Dendritic cell treated with granulocyte-macrophage colony-stimulating factor and Interleukin-4, amounts not matched to agents 40 ng/mL and 50 ng/mL, for 4 days (primary cell): ENCODE results near the gene ZNF14.
"Not testable (repeated sequence)": the region's sequence is repeated elsewhere in the genome, so short reads cannot be mapped to it uniquely, and the experiment has no call there.

Experiments used
- H3K27ac Mint-ChIP-seq: one replicate; pipeline ENCODE4 v1.8.0; 2022; ENCODE audit warnings: mild to moderate bottlenecking, mixed read lengths
- H3K27me3 Mint-ChIP-seq: one replicate; pipeline ENCODE4 v1.8.0; 2022; ENCODE audit warnings: mild to moderate bottlenecking, mixed read lengths
- H3K36me3 Mint-ChIP-seq: one replicate; pipeline ENCODE4 v1.8.0; 2022; ENCODE audit warnings: low read depth, mixed read lengths
- H3K4me1 Mint-ChIP-seq: one replicate; pipeline ENCODE4 v1.8.0; 2022; ENCODE audit warnings: low read depth, mixed read lengths
- H3K4me3 Mint-ChIP-seq: one replicate; pipeline ENCODE4 v1.8.0; 2022; ENCODE audit warnings: mild to moderate bottlenecking, moderate library complexity, mixed read lengths
- H3K9me3 Mint-ChIP-seq: one replicate; pipeline ENCODE4 v1.8.0; 2022; ENCODE audit warnings: mixed read lengths
- intact Hi-C: fragments of 100-400 bp; cut with micrococcal nuclease; formaldehyde crosslinking; loops from one replicate; pipeline ENCODE4 v1.15.0; 2022

ZNF14 gene

GRCh38 chr19:19689023-19689422 is 43.9 kb downstream of the ZNF14 start:
- H3K9me3 Mint-ChIP-seq, result peaks cover 64% of the 10 kb centered on the region
- H3K4me1 Mint-ChIP-seq, intact Hi-C loops, H3K27me3 Mint-ChIP-seq, H3K4me3 Mint-ChIP-seq, H3K27ac Mint-ChIP-seq: not testable (repeated sequence)
- H3K36me3 Mint-ChIP-seq, result peaks cover 16% of the 10 kb centered on the region

GRCh38 chr19:19687090-19687489 is 45.8 kb downstream of the ZNF14 start:
- Mint-ChIP-seq H3K4me3 (no peak overlapping the region), H3K27ac (no peak overlapping the region), H3K36me3 (peaks cover 31% of the 10 kb centered on the region), H3K27me3 (no peaks in the 10 kb centered on the region), H3K9me3 (peaks cover 69% of the 10 kb centered on the region), H3K4me1 (no peaks in the 10 kb centered on the region)
- intact Hi-C loops, result no loop called here

- intact Hi-C loops, result no loop called here
- Mint-ChIP-seq H3K36me3 (peaks cover 36% of the 10 kb centered on the region), H3K27ac (no peak overlapping the region), H3K4me3 (no peak overlapping the region), H3K9me3 (peaks cover 67% of the 10 kb centered on the region), H3K27me3 (no peaks in the 10 kb centered on the region), H3K4me1 (no peaks in the 10 kb centered on the region)
These were observed 46.3 kb downstream of the ZNF14 start for GRCh38 chr19:19686580-19686979.

GRCh38 chr19:19686119-19686518 is 46.8 kb downstream of the ZNF14 start:
- H3K36me3 Mint-ChIP-seq, result peaks cover 41% of the 10 kb centered on the region
- H3K4me1 Mint-ChIP-seq, H3K27me3 Mint-ChIP-seq, H3K4me3 Mint-ChIP-seq, H3K27ac Mint-ChIP-seq, intact Hi-C loops: not testable (repeated sequence)
- peaks cover 67% of the 10 kb centered on the region for H3K9me3 Mint-ChIP-seq

GRCh38 chr19:19679176-19680073 is 53.5 kb downstream of the ZNF14 start:
- Mint-ChIP-seq H3K27me3 (no peaks in the 10 kb centered on the region), H3K27ac (no peak overlapping the region), H3K4me1 (no peaks in the 10 kb centered on the region), H3K9me3 (peaks cover 92% of the 10 kb centered on the region), H3K4me3 (no peak overlapping the region), H3K36me3 (peaks cover 96% of the 10 kb centered on the region)
- intact Hi-C loops, result loop anchor here (5.0 kb wide), 1 partner anchor 53 kb away; the partner anchor contains the start of gene ZNF14

- H3K36me3 Mint-ChIP-seq, result peaks cover 97% of the 10 kb centered on the region
- no peaks in the 10 kb centered on the region for H3K27me3 Mint-ChIP-seq
- H3K9me3 Mint-ChIP-seq, result peaks cover 81% of the 10 kb centered on the region
- no peak overlapping the region for H3K27ac Mint-ChIP-seq
- H3K4me1 Mint-ChIP-seq, result no peaks in the 10 kb centered on the region
- H3K4me3 Mint-ChIP-seq, result no peak overlapping the region
- intact Hi-C loops, result loop anchor here (5.0 kb wide), 1 partner anchor 55 kb away; the partner anchor contains the start of gene ZNF14
These were observed 55.3 kb downstream of the ZNF14 start for GRCh38 chr19:19677579-19677978.

- Mint-ChIP-seq H3K9me3 (peaks cover 70% of the 10 kb centered on the region), H3K4me3 (no peak overlapping the region), H3K4me1 (peaks cover 16% of the 10 kb centered on the region), H3K27ac (no peak overlapping the region), H3K36me3 (peaks cover 96% of the 10 kb centered on the region), H3K27me3 (no peaks in the 10 kb centered on the region)
- intact Hi-C loops, result no loop called here
These were observed 58.6 kb downstream of the ZNF14 start for GRCh38 chr19:19674315-19674714.

- H3K36me3 Mint-ChIP-seq, result peaks cover 93% of the 10 kb centered on the region
- H3K9me3 Mint-ChIP-seq, result peaks cover 55% of the 10 kb centered on the region
- intact Hi-C loops, result no loop called here
- no peaks in the 10 kb centered on the region for H3K27me3 Mint-ChIP-seq
- H3K4me3 Mint-ChIP-seq, result no peak overlapping the region
- H3K27ac Mint-ChIP-seq, result no peak overlapping the region
- H3K4me1 Mint-ChIP-seq, result peaks cover 24% of the 10 kb centered on the region
These were observed 60.1 kb downstream of the ZNF14 start for GRCh38 chr19:19672816-19673215.

- peak overlapping the region; percentile 96 for H3K4me3 Mint-ChIP-seq
- H3K4me1 Mint-ChIP-seq, result peaks cover 26% of the 10 kb centered on the region
- no peaks in the 10 kb centered on the region for H3K27me3 Mint-ChIP-seq
- H3K9me3 Mint-ChIP-seq, result peaks cover 29% of the 10 kb centered on the region
- peaks cover 66% of the 10 kb centered on the region for H3K36me3 Mint-ChIP-seq
- intact Hi-C loops, result no loop called here
- peak overlapping the region; percentile 97 for H3K27ac Mint-ChIP-seq
These were observed 62.8 kb downstream of the ZNF14 start for GRCh38 chr19:19670070-19670551.

GRCh38 chr19:19668230-19669012 is 64.5 kb downstream of the ZNF14 start, which contains the start of gene ZNF101:
Gene ZNF101, plus strand, starts transcription at chr19:19668839. Its CDS starts 125 bp downstream, at chr19:19668964.
- no peaks in the 10 kb centered on the region for H3K27me3 Mint-ChIP-seq
- H3K4me1 Mint-ChIP-seq, result peaks cover 26% of the 10 kb centered on the region
- H3K9me3 Mint-ChIP-seq, result peaks cover 15% of the 10 kb centered on the region
- H3K4me3 Mint-ChIP-seq, result peak within 1 kb of the TSS; percentile 96
- H3K36me3 Mint-ChIP-seq, result peaks cover 49% of the 10 kb centered on the region
- intact Hi-C loops, result loop anchor here (10.0 kb wide), 1 partner anchor 286 kb away; no protein-coding TSS in a partner anchor
- H3K27ac Mint-ChIP-seq, result peak within 1 kb of the TSS; percentile 97

GRCh38 chr19:19665420-19665948 is 67.4 kb downstream of the ZNF14 start:
- not testable (repeated sequence) for H3K27me3 Mint-ChIP-seq, H3K9me3 Mint-ChIP-seq, H3K27ac Mint-ChIP-seq, H3K4me3 Mint-ChIP-seq
- H3K36me3 Mint-ChIP-seq, result peaks cover 37% of the 10 kb centered on the region
- intact Hi-C loops, result loop anchor here (10.0 kb wide), 1 partner anchor 289 kb away; no protein-coding TSS in a partner anchor
- peaks cover 46% of the 10 kb centered on the region for H3K4me1 Mint-ChIP-seq

GRCh38 chr19:19663256-19664120 is 69.4 kb downstream of the ZNF14 start, which contains the start of gene ATP13A1:
Gene ATP13A1, minus strand, starts transcription at chr19:19663676. Its CDS starts 10 bp downstream, at chr19:19663666.
- no peaks in the 10 kb centered on the region for H3K9me3 Mint-ChIP-seq
- H3K4me1 Mint-ChIP-seq, result peaks cover 38% of the 10 kb centered on the region
- H3K27ac Mint-ChIP-seq, result peak within 1 kb of the TSS; percentile 98
- H3K4me3 Mint-ChIP-seq, result peak within 1 kb of the TSS; percentile 96
- no peaks in the 10 kb centered on the region for H3K27me3 Mint-ChIP-seq
- peaks cover 42% of the 10 kb centered on the region for H3K36me3 Mint-ChIP-seq
- intact Hi-C loops, result loop anchor here (1.0 to 10.0 kb wide), 6 partner anchors 20 to 291 kb away; partner anchors contain the start of genes GMIP, PBX4, ZNF253 and ZNF506

GRCh38 chr19:19662871-19663255 is 70.0 kb downstream of the ZNF14 start:
- no peaks in the 10 kb centered on the region for H3K9me3 Mint-ChIP-seq
- peaks cover 32% of the 10 kb centered on the region for H3K4me1 Mint-ChIP-seq
- H3K36me3 Mint-ChIP-seq, result peaks cover 43% of the 10 kb centered on the region
- H3K27ac Mint-ChIP-seq, result peak overlapping the region; percentile 98
- intact Hi-C loops, result loop anchor here (1.0 to 10.0 kb wide), 6 partner anchors 20 to 292 kb away; partner anchors contain the start of genes GMIP, PBX4, ZNF253 and ZNF506
- peak overlapping the region; percentile 96 for H3K4me3 Mint-ChIP-seq
- H3K27me3 Mint-ChIP-seq, result no peaks in the 10 kb centered on the region
